ENCODE measurements around the gene CPNE6. TPM values are rescaled to one million over a fixed set of nuclear protein-coding genes. Genes with fewer than 3 reads are reported as not detected.

CPNE6 gene
- total RNA-seq, 4 donors from 2014 or later, result not detected

DNA sequence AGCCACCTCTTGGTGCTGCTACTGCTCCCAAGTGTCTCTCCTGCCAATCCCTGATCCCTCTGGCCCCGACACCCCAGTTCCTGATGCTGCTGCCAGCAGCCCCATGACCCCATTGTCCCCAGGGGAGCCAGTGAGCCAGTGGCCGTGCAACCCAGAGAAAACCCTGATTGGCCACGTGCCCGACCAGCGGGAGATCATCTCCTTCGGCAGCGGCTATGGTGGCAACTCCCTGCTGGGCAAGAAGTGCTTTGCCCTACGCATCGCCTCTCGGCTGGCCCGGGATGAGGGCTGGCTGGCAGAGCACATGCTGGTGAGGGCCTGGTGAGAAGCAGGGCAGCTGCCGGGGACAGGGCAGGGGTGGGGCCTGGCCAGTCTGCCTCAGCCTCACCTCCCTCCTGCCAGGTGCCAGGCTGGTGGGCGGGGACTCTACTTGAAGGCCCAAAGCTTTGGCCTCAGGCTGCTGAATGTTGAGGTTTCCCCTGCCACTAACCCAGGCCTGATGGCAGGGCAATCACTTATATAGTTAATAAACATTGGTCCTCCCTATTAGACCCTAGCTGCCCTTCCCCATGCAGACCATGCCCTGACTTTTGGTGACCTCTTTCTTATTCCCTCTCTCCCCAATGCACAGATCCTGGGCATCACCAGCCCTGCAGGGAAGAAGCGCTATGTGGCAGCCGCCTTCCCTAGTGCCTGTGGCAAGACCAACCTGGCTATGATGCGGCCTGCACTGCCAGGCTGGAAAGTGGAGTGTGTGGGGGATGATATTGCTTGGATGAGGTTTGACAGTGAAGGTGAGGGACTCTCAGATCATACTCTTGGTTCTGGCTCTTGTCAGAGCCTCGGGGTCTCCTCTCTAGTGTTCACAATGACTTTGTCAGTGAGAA lies 27.8 kb downstream of the CPNE6 start:
- peaks cover 14% of the 10 kb centered on the region for H3K4me1 ChIP-seq
- H3K36me3 ChIP-seq, result peaks cover 35% of the 10 kb centered on the region
- no peaks in the 10 kb centered on the region for H3K9me3 ChIP-seq
- TF ChIP-seq, protein P1, sequence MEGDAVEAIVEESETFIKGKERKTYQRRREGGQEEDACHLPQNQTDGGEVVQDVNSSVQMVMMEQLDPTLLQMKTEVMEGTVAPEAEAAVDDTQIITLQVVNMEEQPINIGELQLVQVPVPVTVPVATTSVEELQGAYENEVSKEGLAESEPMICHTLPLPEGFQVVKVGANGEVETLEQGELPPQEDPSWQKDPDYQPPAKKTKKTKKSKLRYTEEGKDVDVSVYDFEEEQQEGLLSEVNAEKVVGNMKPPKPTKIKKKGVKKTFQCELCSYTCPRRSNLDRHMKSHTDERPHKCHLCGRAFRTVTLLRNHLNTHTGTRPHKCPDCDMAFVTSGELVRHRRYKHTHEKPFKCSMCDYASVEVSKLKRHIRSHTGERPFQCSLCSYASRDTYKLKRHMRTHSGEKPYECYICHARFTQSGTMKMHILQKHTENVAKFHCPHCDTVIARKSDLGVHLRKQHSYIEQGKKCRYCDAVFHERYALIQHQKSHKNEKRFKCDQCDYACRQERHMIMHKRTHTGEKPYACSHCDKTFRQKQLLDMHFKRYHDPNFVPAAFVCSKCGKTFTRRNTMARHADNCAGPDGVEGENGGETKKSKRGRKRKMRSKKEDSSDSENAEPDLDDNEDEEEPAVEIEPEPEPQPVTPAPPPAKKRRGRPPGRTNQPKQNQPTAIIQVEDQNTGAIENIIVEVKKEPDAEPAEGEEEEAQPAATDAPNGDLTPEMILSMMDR (IDR thresholded peaks at IDR 0.05), result no peak
- TF ChIP-seq POLR2A (IDR thresholded peaks at IDR 0.05) (no peak), POLR2AphosphoS5 (IDR thresholded peaks at IDR 0.05) (no peak), EP300 (IDR thresholded peaks at IDR 0.05) (no peak)
- H3K27ac ChIP-seq, result no peak overlapping the region
- no peak for DNase-seq (ENCODE audit: low spot score in 2 of 2)
- 73% methylated on average over 8 of the region's 17 CpGs for WGBS
- H3K27me3 ChIP-seq, result no peaks in the 10 kb centered on the region
- H3K4me3 ChIP-seq, result no peak overlapping the region

DNA sequence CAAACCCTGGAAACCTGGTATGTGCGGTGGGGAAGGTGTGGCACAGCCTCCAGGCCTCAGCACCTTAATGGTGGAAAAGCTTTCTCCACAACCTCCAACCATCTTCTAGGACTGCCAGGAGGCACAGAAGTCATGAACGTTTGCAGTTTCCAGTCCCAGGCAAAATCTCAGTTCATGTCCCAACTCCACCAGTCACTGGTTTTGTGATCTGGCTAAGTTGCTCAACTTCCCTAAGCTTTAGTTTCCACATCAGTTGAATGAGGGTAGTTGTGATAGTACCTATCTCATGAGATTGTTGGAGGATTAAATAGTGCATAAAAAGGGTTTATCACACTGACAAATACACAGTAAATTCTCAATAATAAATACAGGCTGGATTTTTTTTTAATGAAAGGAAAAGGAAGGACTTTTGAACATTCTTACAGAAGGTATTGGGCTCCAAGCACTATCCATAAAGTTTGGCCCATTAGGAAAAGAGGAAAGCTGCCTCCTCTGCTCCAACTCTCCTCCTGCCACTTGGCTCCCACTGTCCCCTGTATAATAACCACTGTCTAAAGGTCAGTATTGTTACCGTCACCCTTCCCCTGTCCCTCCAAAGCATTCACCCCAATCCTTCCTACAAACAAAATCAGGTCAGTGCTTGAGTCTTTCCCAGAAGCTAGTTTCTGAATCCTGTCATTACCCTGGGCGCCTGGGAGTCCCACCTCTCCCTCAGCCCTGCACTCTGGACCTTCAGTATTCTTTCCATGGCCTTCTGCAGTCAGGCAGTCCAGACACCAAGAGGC lies 29.0 kb downstream of the CPNE6 start:
- TF ChIP-seq POLR2AphosphoS5 (IDR thresholded peaks at IDR 0.05) (no peak), POLR2A (IDR thresholded peaks at IDR 0.05) (no peak), EP300 (IDR thresholded peaks at IDR 0.05) (no peak)
- TF ChIP-seq, protein P1 (IDR thresholded peaks at IDR 0.05), result no peak
- WGBS, result 84% methylated on average over 4 of the region's 4 CpGs
- Histone ChIP-seq H3K27ac (no peak overlapping the region), H3K27me3 (no peaks in the 10 kb centered on the region), H3K4me3 (no peak overlapping the region), H3K36me3 (peaks cover 35% of the 10 kb centered on the region), H3K4me1 (peaks cover 5% of the 10 kb centered on the region), H3K9me3 (no peaks in the 10 kb centered on the region)
- no peak for DNase-seq (ENCODE audit: low spot score in 2 of 2)

DNA sequence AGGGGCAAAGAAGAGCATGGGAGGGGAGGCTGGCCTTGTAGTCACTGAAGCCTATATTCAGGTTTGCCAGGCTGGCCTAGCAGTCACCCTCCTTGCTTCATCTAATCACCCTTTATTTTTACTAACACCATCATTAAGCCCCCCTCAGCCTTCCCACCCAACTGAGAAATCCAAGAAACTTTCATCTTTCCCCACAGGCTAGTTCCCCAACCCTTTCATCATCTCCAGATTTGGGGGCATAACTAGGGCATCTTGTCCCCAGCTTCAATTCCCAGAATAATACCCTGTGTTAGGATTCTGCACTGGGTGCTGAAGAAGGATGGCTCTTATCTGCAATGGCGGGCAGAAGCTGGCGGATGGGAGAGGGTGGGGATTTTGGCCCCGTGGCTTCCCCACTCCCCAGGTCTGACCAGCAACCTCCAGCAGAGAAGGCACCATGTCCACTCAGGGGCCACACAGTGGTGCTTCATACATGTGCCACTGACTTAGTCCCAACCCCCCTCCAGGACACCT lies 29.7 kb downstream of the CPNE6 start:
- Histone ChIP-seq H3K9me3 (no peaks in the 10 kb centered on the region), H3K36me3 (peaks cover 35% of the 10 kb centered on the region), H3K27ac (no peak overlapping the region), H3K4me3 (no peak overlapping the region), H3K4me1 (no peaks in the 10 kb centered on the region), H3K27me3 (no peaks in the 10 kb centered on the region)
- 86% methylated on average over 3 of the region's 3 CpGs for WGBS
- TF ChIP-seq POLR2A (IDR thresholded peaks at IDR 0.05), result no peak
- TF ChIP-seq EP300 (IDR thresholded peaks at IDR 0.05), result no peak
- no peak for TF ChIP-seq POLR2AphosphoS5 (IDR thresholded peaks at IDR 0.05)
- TF ChIP-seq, protein P1 (IDR thresholded peaks at IDR 0.05), result no peak
- no peak for DNase-seq (ENCODE audit: low spot score in 2 of 2)

DNA sequence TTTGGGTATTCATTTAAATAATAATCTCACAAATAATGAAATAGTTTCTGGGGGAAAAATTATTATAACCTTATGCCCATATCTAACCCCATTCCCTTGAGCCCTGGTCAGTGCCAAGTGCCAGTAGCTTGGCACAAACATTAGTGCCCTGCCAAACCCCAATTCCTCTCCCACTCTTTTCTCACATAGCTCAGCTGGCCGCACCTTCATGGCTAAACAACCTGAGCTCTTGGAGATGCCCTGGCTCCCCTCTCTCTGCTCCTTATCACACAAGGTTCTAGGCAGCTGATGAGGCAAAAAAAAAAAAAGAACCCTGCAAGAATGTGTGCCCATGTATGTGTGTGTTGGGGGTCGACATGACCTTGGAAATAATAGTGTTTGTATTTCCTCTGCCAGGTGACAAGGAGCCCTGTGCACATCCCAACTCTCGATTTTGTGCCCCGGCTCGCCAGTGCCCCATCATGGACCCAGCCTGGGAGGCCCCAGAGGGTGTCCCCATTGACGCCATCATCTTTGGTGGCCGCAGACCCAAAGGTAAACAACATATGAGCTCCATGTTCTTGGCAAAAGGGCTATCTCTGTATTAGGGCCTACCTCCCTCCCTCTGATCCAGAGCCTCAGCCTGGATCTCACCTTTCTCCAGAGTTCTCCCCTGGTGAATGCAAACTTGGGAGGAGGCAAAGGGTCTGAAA lies 31.1 kb downstream of the CPNE6 start:
- H3K9me3 ChIP-seq, result no peaks in the 10 kb centered on the region
- TF ChIP-seq POLR2A (IDR thresholded peaks at IDR 0.05), result no peak
- TF ChIP-seq EP300 (IDR thresholded peaks at IDR 0.05), result no peak
- TF ChIP-seq POLR2AphosphoS5 (IDR thresholded peaks at IDR 0.05), result no peak
- TF ChIP-seq, protein P1 (IDR thresholded peaks at IDR 0.05), result no peak
- peaks cover 35% of the 10 kb centered on the region for H3K36me3 ChIP-seq
- WGBS, result 97% methylated on average over 7 of the region's 7 CpGs
- H3K4me3 ChIP-seq, result no peak overlapping the region
- peaks cover 6% of the 10 kb centered on the region for H3K4me1 ChIP-seq
- H3K27ac ChIP-seq, result no peak overlapping the region
- H3K27me3 ChIP-seq, result no peaks in the 10 kb centered on the region
- DNase-seq (ENCODE audit: low spot score in 2 of 2), result no peak

All from suprapubic skin (tissue), 4 donors.